T-helper 1 cell treated with Interleukin-12 subunit alpha and Interleukin-12 subunit beta and Interleukin-4 antibody, amounts not matched to agents 30 μg/mL and 1 μg/mL, for 36 hours (primary cell): ENCODE measurements around the gene BTBD16.

Experiments used
- H3K27ac Mint-ChIP-seq: one replicate; pipeline ENCODE4 v1.8.0; 2021; ENCODE audit warnings: mild to moderate bottlenecking, mixed read lengths
- H3K27me3 Mint-ChIP-seq: one replicate; pipeline ENCODE4 v1.8.0; 2021; ENCODE audit warnings: low read depth, mixed read lengths
- H3K36me3 Mint-ChIP-seq: one replicate; pipeline ENCODE4 v1.8.0; 2021; ENCODE audit warnings: low read depth, mixed read lengths
- H3K4me1 Mint-ChIP-seq: one replicate; pipeline ENCODE4 v1.8.0; 2021; ENCODE audit warnings: low read depth, mixed read lengths
- H3K4me3 Mint-ChIP-seq: one replicate; pipeline ENCODE4 v1.8.0; 2021; ENCODE audit warnings: mild to moderate bottlenecking, moderate library complexity, mixed read lengths
- H3K9me3 Mint-ChIP-seq: one replicate; pipeline ENCODE4 v1.8.0; 2021; ENCODE audit warnings: mixed read lengths

BTBD16 gene

GRCh38 chr10:122277526-122278136, 6.5 kb downstream of the BTBD16 start:
- H3K4me3 Mint-ChIP-seq, result no peak overlapping the region
- no peaks in the 10 kb centered on the region for H3K9me3 Mint-ChIP-seq
- H3K27me3 Mint-ChIP-seq, result peaks cover 5% of the 10 kb centered on the region
- H3K4me1 Mint-ChIP-seq, result no peaks in the 10 kb centered on the region
- no peak overlapping the region for H3K27ac Mint-ChIP-seq
- no peaks in the 10 kb centered on the region for H3K36me3 Mint-ChIP-seq

DNA sequence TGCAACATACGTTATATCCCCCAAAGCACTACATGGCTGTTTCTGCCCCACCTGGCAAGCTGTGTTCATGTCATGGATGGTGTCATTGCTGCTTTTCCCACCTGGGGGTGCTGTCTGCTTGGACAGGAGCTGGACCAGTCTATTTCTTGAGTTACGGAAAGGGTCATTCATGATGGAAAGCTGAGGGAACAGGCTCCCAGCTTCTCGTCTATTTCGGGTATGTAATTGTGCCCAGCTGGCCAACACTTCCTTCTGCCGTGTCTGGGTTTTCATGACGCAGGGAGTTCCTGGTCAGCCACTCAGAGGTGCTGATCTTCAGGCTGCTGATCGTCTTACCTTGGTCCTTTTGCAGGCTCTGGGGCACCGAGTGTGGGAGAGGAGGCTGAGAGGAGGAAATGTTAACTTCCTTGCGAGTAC, 8.6 kb downstream of the BTBD16 start:
- H3K9me3 Mint-ChIP-seq, result no peaks in the 10 kb centered on the region

DNA sequence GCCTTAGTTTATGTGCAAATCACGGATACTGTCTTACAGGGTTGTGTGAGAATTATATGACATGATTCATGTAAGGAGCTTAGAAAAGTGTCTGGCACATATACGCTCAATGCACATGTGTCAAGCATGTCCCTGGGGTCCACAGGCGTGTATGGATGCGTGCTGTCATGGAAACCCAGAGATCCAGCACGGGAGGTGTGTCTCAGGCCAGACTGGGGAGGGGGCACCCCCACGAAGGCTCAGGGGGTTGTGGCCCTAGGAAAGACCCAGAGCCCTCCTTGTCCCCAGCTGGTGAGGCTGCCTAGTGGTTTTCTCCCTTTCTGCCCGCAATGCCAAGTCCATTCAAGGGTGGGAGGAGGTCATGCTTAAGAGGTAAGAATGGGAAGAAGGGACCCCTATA, 9.1 kb downstream of the BTBD16 start:
- peaks cover 5% of the 10 kb centered on the region for H3K27me3 Mint-ChIP-seq
- no peak overlapping the region for H3K4me3 Mint-ChIP-seq
- H3K4me1 Mint-ChIP-seq, result no peaks in the 10 kb centered on the region
- no peak overlapping the region for H3K27ac Mint-ChIP-seq
- H3K36me3 Mint-ChIP-seq, result no peaks in the 10 kb centered on the region
- H3K9me3 Mint-ChIP-seq, result no peaks in the 10 kb centered on the region

More for the DNA sequence above, 8.6 kb downstream of the BTBD16 start:
- no peak overlapping the region for H3K27ac Mint-ChIP-seq
- peaks cover 5% of the 10 kb centered on the region for H3K27me3 Mint-ChIP-seq
- H3K4me3 Mint-ChIP-seq, result no peak overlapping the region
- no peaks in the 10 kb centered on the region for H3K36me3 Mint-ChIP-seq
- no peaks in the 10 kb centered on the region for H3K4me1 Mint-ChIP-seq

- no peaks in the 10 kb centered on the region for H3K9me3 Mint-ChIP-seq
- H3K27ac Mint-ChIP-seq, result no peak overlapping the region
- no peaks in the 10 kb centered on the region for H3K36me3 Mint-ChIP-seq
- H3K27me3 Mint-ChIP-seq, result peaks cover 5% of the 10 kb centered on the region
- no peaks in the 10 kb centered on the region for H3K4me1 Mint-ChIP-seq
- no peak overlapping the region for H3K4me3 Mint-ChIP-seq
Observed at GRCh38 chr10:122281018-122281626, 10.0 kb downstream of the BTBD16 start.

GRCh38 chr10:122281751-122282150, 10.7 kb downstream of the BTBD16 start:
- H3K27me3 Mint-ChIP-seq, result peaks cover 5% of the 10 kb centered on the region
- H3K4me1 Mint-ChIP-seq, result no peaks in the 10 kb centered on the region
- H3K27ac Mint-ChIP-seq, result no peak overlapping the region
- no peak overlapping the region for H3K4me3 Mint-ChIP-seq
- H3K9me3 Mint-ChIP-seq, result no peaks in the 10 kb centered on the region
- H3K36me3 Mint-ChIP-seq, result no peaks in the 10 kb centered on the region

- no peaks in the 10 kb centered on the region for H3K36me3 Mint-ChIP-seq
- no peaks in the 10 kb centered on the region for H3K4me1 Mint-ChIP-seq
- H3K4me3 Mint-ChIP-seq, result no peak overlapping the region
- no peaks in the 10 kb centered on the region for H3K9me3 Mint-ChIP-seq
- no peak overlapping the region for H3K27ac Mint-ChIP-seq
- peaks cover 5% of the 10 kb centered on the region for H3K27me3 Mint-ChIP-seq
Observed at GRCh38 chr10:122282253-122282671, 11.2 kb downstream of the BTBD16 start.

- Mint-ChIP-seq H3K4me3 (no peak overlapping the region), H3K4me1 (no peaks in the 10 kb centered on the region), H3K36me3 (no peaks in the 10 kb centered on the region), H3K27ac (no peak overlapping the region), H3K27me3 (peaks cover 5% of the 10 kb centered on the region), H3K9me3 (no peaks in the 10 kb centered on the region)
Observed at GRCh38 chr10:122282909-122283308, 11.8 kb downstream of the BTBD16 start.

DNA sequence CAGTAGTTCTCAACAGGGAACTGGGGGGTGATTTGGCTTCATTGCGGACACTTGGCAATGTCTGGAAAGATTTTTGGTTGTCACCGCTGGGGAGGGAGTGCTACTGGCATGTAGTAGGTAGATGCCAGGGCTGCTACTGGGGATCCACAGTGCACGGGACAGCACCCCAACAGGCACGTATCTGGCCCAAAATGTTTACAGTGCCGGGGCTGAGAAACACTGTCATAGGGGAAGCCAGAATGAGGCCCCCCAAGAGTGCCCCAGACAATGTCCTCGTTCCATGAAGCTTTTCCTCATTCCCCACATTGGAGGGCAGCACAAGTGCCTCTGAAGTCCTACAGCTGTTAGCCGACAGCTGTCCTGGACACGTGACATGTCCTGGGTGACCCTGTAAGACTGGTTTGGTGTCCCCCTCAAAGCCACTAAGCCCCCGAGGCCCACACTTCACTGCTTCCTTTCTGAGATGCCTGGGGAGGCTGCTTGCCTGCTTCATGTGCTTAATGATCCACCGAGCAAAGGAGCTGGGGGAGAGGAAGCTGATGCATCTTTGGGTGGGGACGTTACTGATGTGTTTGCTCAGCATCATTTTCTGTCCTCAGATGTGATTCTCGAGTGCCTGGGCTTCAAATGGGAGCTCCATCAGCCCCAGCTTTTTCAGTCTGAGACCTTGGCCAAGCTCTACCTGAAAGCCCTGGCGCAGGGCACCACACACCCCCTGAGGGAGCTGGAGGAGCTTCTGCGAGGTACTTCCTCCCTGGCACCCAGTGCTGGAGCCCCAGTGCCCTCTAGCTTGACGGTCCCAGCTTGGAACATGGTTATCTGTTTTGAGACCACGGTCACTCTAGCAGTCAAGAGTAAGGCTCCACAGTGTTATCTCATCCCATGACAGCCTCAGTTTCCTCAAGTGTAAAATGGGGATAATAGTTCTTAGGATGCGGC, 14.7 kb downstream of the BTBD16 start:
- Mint-ChIP-seq H3K27ac (no peak overlapping the region), H3K36me3 (no peaks in the 10 kb centered on the region), H3K4me1 (no peaks in the 10 kb centered on the region), H3K27me3 (no peaks in the 10 kb centered on the region), H3K9me3 (no peaks in the 10 kb centered on the region), H3K4me3 (no peak overlapping the region)

GRCh38 chr10:122286867-122287266, 15.8 kb downstream of the BTBD16 start:
- no peak overlapping the region for H3K27ac Mint-ChIP-seq
- H3K9me3 Mint-ChIP-seq, result no peaks in the 10 kb centered on the region
- H3K4me3 Mint-ChIP-seq, result no peak overlapping the region
- no peaks in the 10 kb centered on the region for H3K4me1 Mint-ChIP-seq
- H3K36me3 Mint-ChIP-seq, result no peaks in the 10 kb centered on the region
- H3K27me3 Mint-ChIP-seq, result no peaks in the 10 kb centered on the region

- Mint-ChIP-seq H3K27ac (no peak overlapping the region), H3K36me3 (no peaks in the 10 kb centered on the region), H3K4me3 (no peak overlapping the region), H3K27me3 (no peaks in the 10 kb centered on the region), H3K9me3 (no peaks in the 10 kb centered on the region), H3K4me1 (no peaks in the 10 kb centered on the region)
Observed at GRCh38 chr10:122287570-122287969, 16.5 kb downstream of the BTBD16 start.

- Mint-ChIP-seq H3K9me3 (no peaks in the 10 kb centered on the region), H3K36me3 (no peaks in the 10 kb centered on the region), H3K4me1 (no peaks in the 10 kb centered on the region), H3K27me3 (no peaks in the 10 kb centered on the region), H3K27ac (no peak overlapping the region), H3K4me3 (no peak overlapping the region)
Observed at GRCh38 chr10:122288262-122288661, 17.2 kb downstream of the BTBD16 start.

DNA sequence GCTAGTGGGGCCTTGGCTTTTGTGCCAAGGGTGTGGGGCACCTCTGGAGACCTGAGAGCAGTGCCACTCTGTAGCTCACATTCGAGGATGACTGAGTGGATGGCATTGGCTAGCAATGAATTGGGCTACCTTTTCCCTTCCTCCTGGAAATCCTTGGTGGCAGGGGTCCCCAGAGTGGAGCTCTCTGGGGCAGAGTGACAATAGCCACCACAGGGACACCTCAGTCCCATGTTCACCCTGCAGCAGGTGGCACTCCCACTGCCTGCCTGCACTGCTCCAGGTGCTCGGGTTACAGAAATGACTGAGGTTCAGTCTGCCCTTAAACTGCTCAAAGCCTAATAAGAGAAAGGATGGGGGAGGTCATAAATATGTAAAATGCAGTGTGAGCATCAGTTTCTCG, 17.8 kb downstream of the BTBD16 start:
- H3K4me1 Mint-ChIP-seq, result no peaks in the 10 kb centered on the region
- no peaks in the 10 kb centered on the region for H3K36me3 Mint-ChIP-seq
- no peak overlapping the region for H3K4me3 Mint-ChIP-seq
- no peak overlapping the region for H3K27ac Mint-ChIP-seq
- H3K9me3 Mint-ChIP-seq, result no peaks in the 10 kb centered on the region
- H3K27me3 Mint-ChIP-seq, result no peaks in the 10 kb centered on the region

DNA sequence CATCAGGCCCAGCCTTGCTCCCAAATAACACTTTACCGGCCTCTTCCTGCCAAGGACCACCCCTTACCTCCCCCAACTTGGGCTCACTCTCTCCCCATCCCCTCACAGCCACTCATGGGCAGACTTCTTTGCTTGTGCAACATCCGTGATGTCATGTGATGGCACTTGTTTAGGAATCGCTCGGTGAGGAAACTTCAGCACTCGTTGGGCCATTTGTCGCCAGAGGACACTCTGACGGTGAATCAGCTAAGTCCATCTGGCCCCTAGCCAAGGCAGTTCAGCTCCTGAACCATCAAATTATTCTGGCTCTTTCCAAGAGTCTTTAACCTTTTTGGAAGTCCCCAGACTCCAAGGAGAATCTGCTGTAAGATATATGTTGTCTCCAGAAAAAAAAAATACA, 19.2 kb downstream of the BTBD16 start:
- Mint-ChIP-seq H3K4me3 (no peak overlapping the region), H3K27ac (no peak overlapping the region), H3K27me3 (no peaks in the 10 kb centered on the region), H3K36me3 (no peaks in the 10 kb centered on the region), H3K4me1 (peaks cover 4% of the 10 kb centered on the region), H3K9me3 (no peaks in the 10 kb centered on the region)

DNA sequence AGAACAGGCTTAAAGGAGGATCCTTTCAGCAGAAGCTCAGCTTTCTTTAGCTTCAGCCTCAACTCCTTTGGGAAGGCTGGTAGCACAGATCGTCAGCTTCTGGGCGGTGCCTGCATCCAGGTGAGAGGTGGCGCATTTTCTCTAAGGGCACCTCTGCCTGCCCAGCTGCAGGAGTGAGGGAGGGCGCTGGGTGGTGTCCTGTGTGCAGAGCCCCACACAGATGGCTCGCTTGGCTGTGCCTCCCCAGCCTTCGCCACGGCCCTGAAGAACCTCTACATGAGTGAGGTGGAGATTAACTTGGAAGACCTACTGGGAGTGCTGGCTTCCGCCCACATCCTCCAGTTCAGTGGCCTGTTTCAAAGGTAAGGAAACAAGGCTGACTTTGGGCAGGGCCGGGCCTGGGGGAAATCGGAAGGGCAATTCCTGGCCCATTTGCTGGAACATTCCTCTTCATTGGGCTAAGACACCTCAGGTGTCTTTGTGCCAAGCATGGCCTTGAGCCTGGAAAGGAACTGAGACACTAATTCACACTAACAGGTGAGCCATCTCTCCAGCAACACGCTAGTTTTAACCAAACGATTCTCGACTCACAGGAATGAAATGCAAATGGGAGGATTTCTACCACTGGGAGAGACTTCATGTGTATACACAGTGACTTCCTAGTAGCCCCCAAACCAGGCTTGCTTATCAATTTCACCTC, 19.9 kb downstream of the BTBD16 start:
- no peaks in the 10 kb centered on the region for H3K36me3 Mint-ChIP-seq
- H3K27me3 Mint-ChIP-seq, result no peaks in the 10 kb centered on the region
- H3K9me3 Mint-ChIP-seq, result no peaks in the 10 kb centered on the region
- peaks cover 7% of the 10 kb centered on the region for H3K4me1 Mint-ChIP-seq
- H3K27ac Mint-ChIP-seq, result no peak overlapping the region
- H3K4me3 Mint-ChIP-seq, result no peak overlapping the region
